Measurements from ENCODE around the gene PNP. TPM values are rescaled to one million over a fixed set of nuclear protein-coding genes. Genes with fewer than 3 reads are reported as not detected.

The PNP gene
- total RNA-seq, 2 experiments from 2014 or later, result 227 to 230 TPM

Other genes with a start within 250 kb of the PNP start
- gene OR11H6, start 245.7 kb upstream of the PNP start, total RNA-seq, result not detected
- gene OR11H7, start 240.4 kb upstream of the PNP start, total RNA-seq, result not detected
- gene OR11H4, start 230.1 kb upstream of the PNP start, total RNA-seq, result not detected
- 10 to 100 TPM; 27.5 to 27.7 TPM for gene TTC5, start 163.5 kb upstream of the PNP start, total RNA-seq
- 10 to 100 TPM; 70.5 to 73.1 TPM for gene CCNB1IP1, start 136.1 kb upstream of the PNP start, total RNA-seq
- 10 to 100 TPM; 42.9 to 46.5 TPM for gene PARP2, start 125.8 kb upstream of the PNP start, total RNA-seq
- gene TEP1, start 55.9 kb upstream of the PNP start, total RNA-seq, result 10 to 100 TPM; 21.6 to 22.1 TPM
- under 1 TPM; 0.50 to 0.68 TPM for gene KLHL33, start 33.2 kb upstream of the PNP start, total RNA-seq
- 10 to 100 TPM; 59.0 to 59.2 TPM for gene OSGEP, start 14.6 kb upstream of the PNP start, total RNA-seq
- gene APEX1, start 14.2 kb upstream of the PNP start, total RNA-seq, result 100 to 1,000 TPM; 253 to 277 TPM
- 10 to 100 TPM; 27.6 to 28.7 TPM for gene PIP4P1, start 8.0 kb upstream of the PNP start, total RNA-seq
- under 1 TPM; 0.24 to 0.25 TPM for gene RNASE10, start 36.1 kb downstream of the PNP start, total RNA-seq
- not detected for gene RNASE9, start 91.6 kb downstream of the PNP start, total RNA-seq
- gene RNASE11, start 118.6 kb downstream of the PNP start, total RNA-seq, result not detected
- not detected for gene RNASE12, start 122.0 kb downstream of the PNP start, total RNA-seq
- not detected for gene OR6S1, start 172.3 kb downstream of the PNP start, total RNA-seq
- gene RNASE4, start 215.2 kb downstream of the PNP start, total RNA-seq, result under 1 TPM; 0.35 to 0.68 TPM
- 1 to 10 TPM; 1.1 to 1.3 TPM for gene ANG, start 219.4 kb downstream of the PNP start, total RNA-seq